ENCODE measurements around the gene FAM156A.
"Not testable (repeated sequence)": the region's sequence is repeated elsewhere in the genome, so short reads cannot be mapped to it uniquely, and the experiment has no call there.

- not testable (repeated sequence) for TF ChIP-seq POLR2A (IDR thresholded peaks at IDR 0.05)
- peak in 1 of 3 donors; percentile 36 for TF ChIP-seq CTCF (IDR thresholded peaks at IDR 0.05)
These were observed 31.8 kb upstream of the FAM156A start for GRCh38 chrX:52990011-52990631.
